Head of caudate nucleus (tissue), 42 donors: ENCODE results near the gene GASK1A.
"Not testable (repeated sequence)": the region's sequence is repeated elsewhere in the genome, so short reads cannot be mapped to it uniquely, and the experiment has no call there.

ENCODE experiments used
- DNase-seq, 42 donors: peaks; one replicate each; pipeline versions ENCODE4 v3.0.0 to v3.0.0-alpha.2; 2020 to 2021; ENCODE audit warnings: mixed read lengths in 7 of 42
- intact Hi-C: fragments of 100-400 bp; cut with DNase I; formaldehyde crosslinking; loops from one replicate; pipeline ENCODE4 v1.15.0; 2022

Gene GASK1A

DNA sequence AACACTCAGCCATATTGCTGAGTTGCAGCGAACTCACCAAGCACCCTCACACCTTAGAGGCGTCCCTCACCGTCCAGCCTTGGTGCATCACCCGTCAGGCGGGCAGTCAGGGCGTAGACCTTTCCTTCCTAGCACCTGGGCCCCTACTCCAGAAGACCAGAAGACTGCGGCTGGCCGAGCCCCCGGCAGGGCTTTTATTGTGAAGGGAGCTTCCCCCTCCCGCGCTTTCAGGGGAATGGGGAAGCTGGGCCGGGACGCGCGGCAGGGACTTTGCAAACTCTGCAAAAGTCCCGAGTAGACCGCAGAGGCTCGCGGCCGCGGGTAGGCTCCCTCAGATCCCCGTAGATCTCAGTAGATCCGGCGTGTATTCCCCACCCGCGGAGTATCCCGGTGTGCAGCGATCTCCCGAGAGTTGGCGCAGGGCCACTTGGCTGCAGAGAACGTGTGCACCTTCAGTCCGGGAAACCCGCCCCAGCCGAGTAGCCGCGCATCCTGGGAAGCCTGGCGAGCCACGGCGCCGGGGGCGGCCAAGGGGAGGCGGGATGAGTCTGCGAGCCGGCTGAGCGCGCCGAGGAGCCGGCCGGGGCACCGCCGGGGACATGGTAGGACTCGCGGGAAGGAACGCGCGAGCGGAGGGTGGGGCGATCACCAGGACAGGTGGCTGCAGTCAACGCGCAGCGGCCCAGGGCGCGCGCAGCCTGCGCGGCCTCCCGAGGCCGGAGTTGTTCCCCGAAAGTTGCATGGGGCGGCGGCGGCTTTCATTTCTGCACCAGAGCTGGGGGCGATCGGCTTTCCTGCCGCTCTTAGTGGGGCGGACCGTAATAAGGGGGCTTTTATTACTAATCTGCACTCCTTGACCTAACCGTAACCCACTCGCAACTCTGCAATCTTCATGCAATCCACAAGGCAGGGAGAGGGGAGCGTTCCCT, at the start of gene GASK1A:
Gene GASK1A (plus strand): TSS at position 268 of the 929 bp plus-strand sequence. CDS start 332 bp downstream, at position 600.
- DNase-seq, result peak in 41 of 42 donors; percentile 13 to 75 (median 50)
- intact Hi-C loops, result loop anchor here (5.0 kb wide), 1 partner anchor 128 kb away; the partner anchor contains the start of gene POMGNT2

DNA sequence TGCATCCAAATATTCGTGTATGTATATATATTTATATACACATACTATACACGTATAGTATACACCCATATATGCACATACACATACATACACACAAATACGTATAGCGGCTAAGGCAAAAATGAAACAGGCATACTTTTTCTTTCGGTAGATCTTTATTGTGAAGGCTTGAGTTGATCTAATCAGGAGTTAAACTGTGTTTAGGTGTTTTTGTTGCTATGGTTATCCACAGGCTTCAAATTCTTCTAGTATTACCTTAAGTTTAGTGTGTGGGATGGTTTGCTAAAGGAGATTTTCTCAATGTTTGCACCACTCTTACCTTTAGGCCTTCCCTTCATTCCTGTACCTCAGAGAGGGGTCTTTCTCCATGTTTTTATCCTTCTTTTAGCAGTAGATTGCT, 45.0 kb upstream of the GASK1A start:
- intact Hi-C loops, result no loop called here

DNA sequence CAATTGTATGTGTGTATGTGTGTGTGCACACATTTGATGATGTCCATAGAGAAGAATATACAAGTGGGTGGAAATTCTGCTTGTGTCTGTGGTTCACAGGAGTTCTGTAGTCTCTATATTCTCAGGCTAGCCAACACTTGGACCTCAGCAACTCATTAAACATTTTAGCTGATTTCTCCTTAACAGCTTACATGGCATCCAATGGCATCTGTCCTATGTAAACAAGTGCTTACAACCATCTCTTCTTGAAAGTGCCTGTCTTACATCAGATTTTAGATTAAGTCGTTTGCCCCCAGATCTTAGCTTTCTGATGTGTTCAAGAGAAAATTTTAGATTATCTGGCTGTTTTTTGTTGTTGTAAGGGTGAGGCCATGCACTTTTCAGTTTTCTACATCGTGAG, 44.2 kb upstream of the GASK1A start:
- intact Hi-C loops, result no loop called here
- DNase-seq, result no peak

More for the DNA sequence above, 45.0 kb upstream of the GASK1A start:
- no peak for DNase-seq

DNA sequence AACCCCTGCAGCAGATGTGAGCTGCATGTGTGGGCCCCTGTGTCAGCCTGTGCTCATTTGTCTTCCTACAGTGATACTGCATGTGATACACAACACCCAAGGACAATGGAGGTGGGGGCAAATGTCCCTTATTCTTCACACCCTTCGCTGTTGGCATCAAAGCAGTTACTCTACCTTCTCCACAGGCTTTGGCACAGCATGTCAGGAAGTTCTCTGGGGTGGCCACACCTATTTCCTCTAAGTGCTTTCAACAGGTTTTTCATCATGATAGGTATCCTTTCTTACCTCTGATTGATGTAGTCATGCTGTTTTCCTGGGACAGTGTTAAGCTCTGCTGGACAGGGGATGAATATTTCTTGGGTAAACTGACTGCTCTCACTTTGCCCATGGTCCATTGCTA, 43.6 kb upstream of the GASK1A start:
- intact Hi-C loops, result no loop called here

DNA sequence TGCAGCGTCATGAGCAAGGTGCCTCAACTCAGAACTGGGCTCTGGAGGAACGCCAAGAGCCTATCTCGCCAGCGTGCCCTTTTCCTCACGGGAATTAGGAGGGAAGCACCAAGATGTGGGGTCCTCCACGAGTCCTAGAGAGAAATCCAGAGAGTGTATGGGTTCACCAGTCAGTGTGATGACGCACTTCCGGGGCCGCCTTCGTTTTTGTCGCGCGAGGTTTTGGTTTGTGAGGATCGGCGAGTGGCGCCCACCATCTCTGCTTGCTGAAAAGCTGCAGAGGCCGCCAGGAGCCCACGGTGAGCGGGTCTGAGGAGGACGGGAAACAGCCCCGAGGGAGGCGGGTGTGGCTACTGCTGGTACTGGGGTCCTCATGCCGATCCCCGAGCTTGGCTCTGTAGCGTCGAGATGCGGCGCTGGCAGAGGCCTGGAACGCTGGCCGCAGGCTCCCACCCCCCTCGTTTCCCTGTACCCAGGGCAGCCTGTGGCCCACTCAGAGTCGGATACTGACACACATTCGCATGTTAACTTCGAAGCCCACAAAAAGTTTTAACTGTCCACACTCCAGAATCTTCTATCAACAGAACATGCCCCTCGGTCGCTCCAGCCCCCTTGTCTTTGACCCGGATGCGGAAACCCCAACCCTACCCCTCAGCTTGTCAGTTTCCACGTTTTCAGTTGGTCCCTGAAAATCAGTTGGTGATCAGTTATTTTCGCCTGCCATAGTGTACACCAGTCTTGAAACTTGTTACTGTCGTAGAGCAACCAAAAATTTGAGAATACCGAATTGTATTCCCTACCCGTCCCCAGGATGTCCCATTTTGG, 42.7 kb upstream of the GASK1A start:
- DNase-seq, result peak; percentile 27 to 80 (median 60)
- intact Hi-C loops, result no loop called here

More for the DNA sequence above, 43.6 kb upstream of the GASK1A start:
- DNase-seq, result no peak

DNA sequence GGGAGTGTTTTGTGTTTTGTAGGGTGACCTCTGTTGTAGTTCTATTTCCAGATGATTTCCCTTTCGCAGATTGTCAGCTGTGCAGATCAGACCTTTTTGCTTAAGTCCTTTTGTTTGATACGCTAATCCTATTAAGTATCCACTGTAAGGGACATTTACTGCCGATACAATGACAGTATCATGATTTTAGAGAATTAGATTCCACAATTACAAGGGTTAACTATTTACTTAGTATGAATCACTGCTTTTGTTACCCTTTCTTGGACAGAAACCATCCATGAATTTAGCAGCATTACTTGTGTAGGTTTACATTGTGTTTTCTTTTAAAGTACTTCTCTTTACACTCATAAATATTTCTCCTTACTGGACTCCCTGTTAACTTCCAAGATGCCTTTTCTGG, 41.8 kb upstream of the GASK1A start:
- no peak for DNase-seq
- intact Hi-C loops, result no loop called here

DNA sequence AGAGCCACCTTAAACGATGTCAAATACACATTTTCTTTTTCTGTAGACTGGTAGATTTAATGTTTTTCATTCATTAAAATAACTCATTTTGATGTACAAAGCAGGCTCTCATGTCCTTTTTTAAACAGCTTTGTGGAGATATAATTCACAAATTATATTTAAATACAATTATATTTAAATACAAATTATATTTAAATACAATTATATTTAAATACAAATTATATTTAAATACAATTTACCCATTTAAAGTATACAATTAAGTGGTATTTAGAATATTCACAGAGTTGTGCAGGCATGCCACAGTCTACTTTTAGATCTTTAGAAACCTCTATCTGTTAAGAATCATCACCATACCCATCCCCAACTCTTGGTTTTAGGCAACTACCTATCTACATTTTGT, 36.4 kb upstream of the GASK1A start:
- no peak for DNase-seq
- intact Hi-C loops, result no loop called here

DNA sequence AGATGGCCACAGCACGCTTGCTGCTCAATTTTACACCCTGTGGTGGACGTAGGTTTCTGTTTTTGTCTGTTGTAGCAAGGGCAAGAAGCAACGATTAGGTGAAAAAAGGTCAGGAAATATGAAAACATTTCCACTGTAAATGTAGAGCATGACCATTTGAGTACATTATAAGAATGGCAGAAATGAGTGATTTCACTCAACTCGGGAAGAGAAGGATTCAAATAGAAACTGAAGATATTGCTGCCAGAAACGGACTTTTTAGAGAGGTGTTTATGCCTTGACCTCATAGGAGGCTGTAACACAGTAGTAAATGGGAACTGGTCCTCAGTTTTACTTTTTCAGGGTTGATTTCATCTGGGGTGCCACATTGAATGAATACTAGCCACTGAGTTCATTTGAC, 33.1 kb upstream of the GASK1A start:
- DNase-seq, result no peak
- intact Hi-C loops, result no loop called here

DNA sequence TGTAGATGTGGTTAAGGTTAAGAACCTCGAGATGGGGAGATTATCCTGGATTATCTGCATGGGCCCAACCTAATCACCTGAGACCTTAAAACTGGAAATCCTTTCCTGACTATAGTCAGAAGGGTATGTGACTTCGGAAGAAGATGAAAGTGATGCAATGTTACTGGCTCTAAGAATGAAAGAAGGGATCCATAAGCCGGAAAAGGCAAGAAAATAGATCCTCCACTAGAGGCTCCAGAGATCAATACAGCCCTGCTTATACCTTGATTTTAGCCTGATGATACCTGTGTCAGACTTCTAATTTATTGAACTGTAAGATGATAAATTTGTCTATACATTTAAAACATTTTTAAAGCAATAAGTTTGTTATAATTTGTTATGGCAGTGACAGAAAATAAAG, 21.5 kb upstream of the GASK1A start:
- intact Hi-C loops, result no loop called here
- DNase-seq, result no peak

DNA sequence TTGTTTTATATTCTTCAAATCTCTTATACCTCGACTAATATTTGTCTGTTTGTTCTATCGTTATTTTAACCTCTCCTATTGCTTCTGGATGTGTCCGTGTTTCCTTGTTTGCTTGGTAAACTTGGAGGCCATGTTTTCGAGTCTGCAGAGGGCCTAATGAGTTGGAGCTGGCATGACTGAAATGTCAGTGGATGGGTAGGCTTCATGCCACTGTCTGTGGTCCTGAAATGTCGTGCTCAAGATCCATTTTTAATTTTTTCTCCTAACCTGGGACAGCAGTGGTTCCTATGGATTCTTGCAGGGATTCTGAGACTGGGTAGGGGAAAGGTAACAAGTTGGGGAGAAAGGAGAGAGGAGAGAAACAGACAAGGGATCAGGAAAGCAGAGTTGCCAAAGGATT, 18.8 kb upstream of the GASK1A start:
- intact Hi-C loops, result loop anchor here (10.0 kb wide), 2 partner anchors 195 to 295 kb away; no protein-coding TSS in a partner anchor
- DNase-seq, result no peak

DNA sequence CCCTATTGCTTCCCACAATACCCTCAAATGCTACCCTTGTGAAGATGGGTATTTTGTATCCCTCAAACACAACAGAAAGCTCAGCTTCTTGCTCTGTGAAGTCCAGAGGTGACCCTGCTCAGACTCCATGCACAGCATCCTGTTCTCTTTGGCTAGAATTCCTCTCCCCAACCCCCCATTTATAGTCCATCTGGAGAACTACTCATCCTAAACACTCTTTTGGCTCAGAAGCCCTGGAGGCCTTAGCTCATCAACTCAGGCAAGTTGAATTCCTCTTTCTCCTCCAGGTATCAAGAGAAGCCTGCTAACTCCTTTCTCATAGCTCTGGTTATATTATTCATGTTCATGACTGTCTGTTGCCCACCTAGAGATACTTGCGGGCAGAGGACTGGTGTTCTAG, 18.3 kb upstream of the GASK1A start:
- intact Hi-C loops, result loop anchor here (10.0 kb wide), 2 partner anchors 194 to 294 kb away; no protein-coding TSS in a partner anchor

DNA sequence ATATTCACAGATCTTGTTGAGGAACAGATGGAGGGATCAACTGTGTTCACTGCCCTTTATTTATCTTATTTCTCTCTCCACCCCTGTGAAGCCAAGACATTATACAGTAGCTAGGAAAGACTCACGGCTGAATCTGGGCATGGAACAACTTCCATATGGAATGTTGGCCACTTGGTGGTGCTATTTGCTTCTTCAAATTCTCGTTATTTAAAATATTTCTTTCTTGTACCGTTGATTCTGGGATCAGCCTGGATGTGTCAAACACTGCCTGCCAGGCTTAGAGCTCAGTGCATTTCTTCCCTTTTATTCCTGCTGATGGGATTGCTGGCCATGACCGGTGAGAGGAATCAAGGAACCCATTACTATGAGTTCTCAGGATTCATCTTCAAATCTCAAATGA, 17.5 kb upstream of the GASK1A start:
- intact Hi-C loops, result loop anchor here (10.0 kb wide), 2 partner anchors 193 to 293 kb away; no protein-coding TSS in a partner anchor
- DNase-seq, result peak in 30 of 42 donors; percentile 13 to 77 (median 51)

More for the DNA sequence above, 18.3 kb upstream of the GASK1A start:
- DNase-seq, result no peak

DNA sequence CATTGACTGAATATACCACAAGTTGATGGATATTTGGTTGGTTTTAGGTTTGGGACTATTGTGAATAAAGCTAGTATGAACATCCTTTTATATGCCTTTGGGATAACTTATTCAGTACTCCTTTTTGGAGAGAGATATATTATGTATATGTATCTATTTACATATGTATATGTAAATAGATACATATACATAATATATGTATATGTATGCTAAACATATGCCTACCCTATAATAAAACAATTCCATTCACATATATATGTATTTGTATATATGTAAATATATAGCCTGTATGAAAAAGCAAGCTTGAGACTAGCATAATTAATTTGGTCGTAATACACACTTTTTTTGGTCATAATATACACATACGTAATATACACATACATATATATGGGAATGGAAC, 15.8 kb upstream of the GASK1A start:
- DNase-seq, result no peak
- intact Hi-C loops, result loop anchor here (10.0 kb wide), 2 partner anchors 192 to 292 kb away; no protein-coding TSS in a partner anchor

DNA sequence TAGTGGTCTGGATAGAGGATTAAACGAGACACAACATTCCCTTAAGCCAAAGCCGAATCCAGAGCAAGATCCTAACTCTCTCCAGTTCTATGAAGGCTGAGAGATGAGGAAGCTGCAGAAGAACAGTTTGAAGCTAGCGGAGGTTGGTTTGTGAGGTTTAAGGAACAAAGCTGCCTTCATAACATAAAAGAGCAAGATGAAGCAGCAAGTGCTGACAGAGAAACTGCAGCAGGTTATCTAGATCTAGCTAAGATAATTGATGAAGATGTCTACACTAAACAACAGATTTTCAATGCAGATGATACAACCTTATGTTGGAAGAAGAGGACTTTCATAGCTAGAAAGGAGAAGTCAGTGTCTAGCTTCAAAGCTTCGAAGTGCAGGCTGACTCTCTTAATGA, 14.8 kb upstream of the GASK1A start:
- intact Hi-C loops, result loop anchor here (10.0 kb wide), 2 partner anchors 191 to 291 kb away; no protein-coding TSS in a partner anchor
- no peak for DNase-seq

DNA sequence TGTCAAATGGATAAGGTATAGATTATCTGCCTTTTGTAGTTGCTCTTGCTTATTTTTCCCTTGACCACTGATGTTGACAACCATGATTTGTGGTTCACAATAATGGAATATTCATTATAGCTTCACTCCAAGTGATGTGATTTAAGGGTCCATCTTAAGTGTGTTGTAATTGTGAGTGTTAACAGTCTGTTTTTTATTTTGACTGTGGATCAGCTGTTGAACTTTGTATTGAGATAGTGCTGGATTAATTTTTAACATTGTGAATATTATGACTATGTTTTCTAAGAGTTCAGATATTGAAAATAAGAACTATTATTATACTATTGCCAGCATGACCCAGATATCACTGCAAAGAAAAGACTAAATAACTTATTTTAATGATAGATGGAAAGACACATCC, 8.6 kb upstream of the GASK1A start:
- intact Hi-C loops, result no loop called here
- no peak for DNase-seq

DNA sequence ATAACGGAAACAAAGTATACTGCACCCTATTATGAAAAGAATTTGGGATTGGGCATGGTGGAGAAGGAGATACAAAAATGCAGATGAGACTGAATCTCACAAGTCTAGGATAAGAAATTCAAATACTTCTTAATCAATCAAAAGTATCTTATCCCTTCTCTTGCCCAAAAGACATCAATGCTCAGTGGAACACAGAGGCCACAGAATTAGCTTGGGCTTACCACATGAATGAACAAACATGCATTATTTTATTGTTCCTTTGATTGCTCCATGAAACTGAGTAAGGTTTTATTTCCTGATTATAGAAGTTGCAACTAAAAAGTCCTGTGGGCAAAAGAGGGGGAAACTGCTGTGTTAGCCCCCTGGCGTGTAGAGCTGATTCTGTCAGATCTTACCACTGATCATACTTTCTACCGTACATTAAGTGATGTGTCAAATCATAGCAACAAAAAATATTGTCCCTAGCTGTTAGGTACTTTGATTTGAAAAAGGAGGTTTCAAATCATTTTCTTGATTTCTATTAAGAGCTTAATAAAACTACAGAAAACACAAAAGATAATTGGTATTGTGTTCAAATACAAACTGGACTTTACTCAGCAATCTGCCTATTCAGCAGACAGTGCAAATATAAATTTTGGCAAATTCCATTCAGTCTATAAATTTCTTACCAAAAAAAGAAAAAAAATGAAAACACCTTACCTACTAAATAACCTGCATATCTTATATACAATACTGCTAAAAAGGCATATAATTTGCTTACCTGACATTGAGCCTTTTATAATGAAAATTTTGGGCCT, 7.9 kb upstream of the GASK1A start:
- intact Hi-C loops, result no loop called here
- DNase-seq, result no peak

DNA sequence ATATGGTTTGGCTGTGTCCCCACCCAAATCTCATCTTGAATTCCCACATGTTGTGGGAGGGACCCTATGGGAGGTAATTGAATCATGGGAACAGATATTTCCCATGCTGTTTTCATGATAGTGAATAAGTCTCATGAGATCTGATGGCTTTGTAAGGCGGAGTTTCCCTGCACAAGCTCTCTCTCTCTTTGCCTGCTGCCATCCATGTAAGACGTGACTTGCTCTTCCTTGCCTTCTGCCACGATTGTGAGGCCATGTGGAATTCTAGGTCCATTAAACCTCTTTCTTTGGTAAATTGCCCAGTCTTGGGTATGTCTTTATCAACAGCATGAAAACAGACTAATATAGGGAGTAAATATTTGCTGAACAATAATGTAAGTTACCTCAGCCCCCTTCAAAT, 4.2 kb upstream of the GASK1A start:
- intact Hi-C loops, result loop anchor here (5.0 kb wide), 1 partner anchor 132 kb away; the partner anchor contains the start of gene POMGNT2
- DNase-seq, result not testable (repeated sequence)

DNA sequence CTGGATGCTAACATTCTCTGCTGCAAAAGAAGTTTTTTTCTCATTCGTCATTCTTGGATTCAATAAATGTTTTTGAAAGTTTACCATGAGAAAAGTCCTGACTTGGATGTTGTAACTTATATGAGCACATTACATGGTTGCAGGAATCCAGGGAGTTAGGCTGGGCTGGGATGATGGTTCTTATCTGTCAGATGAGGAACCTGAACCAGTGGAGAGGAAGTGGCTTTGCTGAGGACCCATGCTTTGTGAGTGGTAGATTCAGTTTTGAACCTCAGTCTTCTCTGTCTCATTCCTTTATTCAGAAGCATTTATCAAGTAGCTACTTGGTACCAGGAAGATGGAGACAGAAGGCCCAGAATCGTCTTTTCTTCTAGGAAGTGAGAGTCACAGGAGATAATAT, 3.7 kb upstream of the GASK1A start:
- DNase-seq, result no peak
- intact Hi-C loops, result loop anchor here (5.0 kb wide), 1 partner anchor 132 kb away; the partner anchor contains the start of gene POMGNT2

DNA sequence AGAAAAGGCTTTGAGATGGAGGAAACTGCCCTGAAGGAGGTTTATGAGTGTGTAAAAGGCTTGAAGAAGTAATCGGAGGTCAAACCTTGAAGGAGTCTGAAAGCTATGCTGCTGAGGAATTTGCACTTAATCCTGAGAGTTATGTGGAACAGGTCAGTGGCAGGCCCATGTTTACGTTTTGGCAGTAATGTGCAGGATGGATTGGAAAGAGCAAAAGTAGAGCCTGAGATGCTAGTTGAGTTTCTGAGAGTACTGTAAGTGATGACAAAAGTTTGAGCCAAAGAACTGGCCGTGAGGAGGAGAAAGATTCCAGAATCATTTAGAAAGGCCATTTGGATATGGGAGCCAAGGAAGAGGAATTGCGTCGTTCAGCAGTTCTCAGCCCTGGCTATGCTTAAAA, 3.2 kb upstream of the GASK1A start:
- DNase-seq, result no peak
- intact Hi-C loops, result loop anchor here (5.0 kb wide), 1 partner anchor 131 kb away; the partner anchor contains the start of gene POMGNT2
